Natural killer cell (primary cell): ENCODE results near the gene TAF12. TPM values are rescaled to one million over a fixed set of nuclear protein-coding genes. Genes with fewer than 3 reads are reported as not detected.
A peak's percentile ranks its signal among the peaks of the same experiment; 100 is the strongest.

ENCODE experiments used
- ATAC-seq, 3 donors: fragments of 150-1000 bp in 2 of 3; fragments of 200-7000 bp in 1 of 3; cut with Tn5 transposase; 1 replicate in 1 of 3; 2 replicates in 2 of 3; pipeline ENCODE4 v1.10.0; 2021; ENCODE audit warnings: mild to moderate bottlenecking in 2 of 3, moderate library complexity in 2 of 3
- DNase-seq, 2 donors: peaks; one replicate each; pipeline versions ENCODE4 v3.0.0 to v3.0.0-alpha.2; 2013 to 2021; ENCODE audit warnings: mixed read lengths in 1 of 2
- H3K27ac ChIP-seq: one replicate; pipeline ENCODE4 v1.5.1; 2013; ENCODE audit warnings: mild to moderate bottlenecking, low read length
- H3K27me3 ChIP-seq: one replicate; pipeline ENCODE4 v1.6.1; 2013; ENCODE audit warnings: low read length; ENCODE audit not compliant: control insufficient read depth, insufficient read depth
- H3K36me3 ChIP-seq: one replicate; pipeline ENCODE4 v1.6.1; 2013; ENCODE audit warnings: low read length; ENCODE audit not compliant: control insufficient read depth, insufficient read depth
- H3K4me1 ChIP-seq: one replicate; pipeline ENCODE4 v1.6.1; 2013; ENCODE audit warnings: low read length; ENCODE audit not compliant: control insufficient read depth, insufficient read depth
- H3K4me3 ChIP-seq: one replicate; pipeline ENCODE4 v1.5.1; 2013; ENCODE audit warnings: low read length
- H3K9me3 ChIP-seq: one replicate; pipeline ENCODE4 v1.6.1; 2013; ENCODE audit warnings: low read length; ENCODE audit not compliant: control insufficient read depth, insufficient read depth
- H3K27ac Mint-ChIP-seq, 2 donors: one replicate each; pipeline ENCODE4 v1.8.0; 2022; ENCODE audit warnings: mild to moderate bottlenecking in 2 of 2, mixed read lengths in 2 of 2, moderate library complexity in 1 of 2
- H3K27me3 Mint-ChIP-seq, 2 donors: one replicate each; pipeline ENCODE4 v1.8.0; 2022; ENCODE audit warnings: low read depth in 2 of 2, mixed read lengths in 2 of 2
- H3K36me3 Mint-ChIP-seq: one replicate; pipeline ENCODE4 v1.8.0; 2022; ENCODE audit warnings: mixed read lengths
- H3K4me1 Mint-ChIP-seq, 2 donors: one replicate each; pipeline ENCODE4 v1.8.0; 2022; ENCODE audit warnings: mixed read lengths in 2 of 2
- H3K4me3 Mint-ChIP-seq: one replicate; pipeline ENCODE4 v1.8.0; 2022; ENCODE audit warnings: mild to moderate bottlenecking, moderate library complexity, mixed read lengths
- H3K9me3 Mint-ChIP-seq, 2 donors: one replicate each; pipeline ENCODE4 v1.8.0; 2022; ENCODE audit warnings: mixed read lengths in 2 of 2
- CTCF ChIP-seq: fragments of 200-600 bp; IDR thresholded peaks from one replicate; pipeline ENCODE4 v1.8.0; 2022; ENCODE audit warnings: antibody characterized with exemption
- WGBS: methylation state at CpG from one replicate; pipeline ENCODE4 v1.1.7; 2013; ENCODE audit warnings: missing lambda C conversion rate; ENCODE audit not compliant: insufficient coverage; 5-methylcytosine and 5-hydroxymethylcytosine counted together
- intact Hi-C: fragments of 100-400 bp; cut with micrococcal nuclease; formaldehyde crosslinking; loops from one replicate; pipeline ENCODE4 v1.14.2; 2022
- total RNA-seq, 4 donors: library from RNA; stranded (reverse); fragments of 120-200 nt in 1 of 4; gene quantifications; one replicate each; pipeline versions ENCODE4 v1.2.3 to v1.2.4, GENCODE V29; 2013 to 2022

The TAF12 gene
- total RNA-seq, 3 donors from 2014 or later (not counting 1 experiment from before 2014, with no cell fraction given) = 17.9 to 23.8 (median 23.1) TPM

- WGBS = 95% methylated on average over 3 of the region's 3 CpGs
- peaks cover 43% of the 10 kb centered on the region for H3K4me1 ChIP-seq
These were observed 1.6 kb upstream of the TAF12 start for GRCh38 chr1:28644494-28644893.

GRCh38 chr1:28642056-28642846 is 616 bp downstream of the TAF12 start:
- intact Hi-C loops = loop anchor here (5.0 kb wide), 3 partner anchors 40 to 235 kb away; partner anchors contain the start of gene RCC1
- peak; percentile 6 to 13 (median 11) for ATAC-seq
- no peak for DNase-seq

More at GRCh38 chr1:28644494-28644893, 1.6 kb upstream of the TAF12 start:
- no peak for TF ChIP-seq CTCF
- Histone ChIP-seq H3K27ac (peak overlapping the region; percentile 98), H3K9me3 (no peaks in the 10 kb centered on the region), H3K27me3 (no peaks in the 10 kb centered on the region), H3K36me3 (no peaks in the 10 kb centered on the region), H3K4me3 (no peak overlapping the region)
- Mint-ChIP-seq H3K27me3 (no peaks in the 10 kb centered on the region), H3K4me1 (peaks cover 47 to 56% of the 10 kb centered on the region in 2 donors), H3K27ac (peak overlapping the region; percentile 98 to 99), H3K9me3 (no peaks in the 10 kb centered on the region), H3K36me3 (no peaks in the 10 kb centered on the region), H3K4me3 (peak overlapping the region; percentile 100)
- no peak for DNase-seq
- no peak for ATAC-seq
- intact Hi-C loops = loop anchor here (5.0 kb wide), 3 partner anchors 38 to 233 kb away; partner anchors contain the start of gene RCC1

GRCh38 chr1:28640766-28641165 is 2.1 kb downstream of the TAF12 start:
- H3K36me3 Mint-ChIP-seq = no peaks in the 10 kb centered on the region
- no peak overlapping the region for H3K4me3 ChIP-seq
- H3K36me3 ChIP-seq = no peaks in the 10 kb centered on the region
- 83% methylated on average over 1 of the region's 1 CpG for WGBS
- no peak overlapping the region for H3K27ac Mint-ChIP-seq
- H3K27me3 ChIP-seq = no peaks in the 10 kb centered on the region
- peaks cover 24% of the 10 kb centered on the region for H3K4me1 ChIP-seq
- intact Hi-C loops = loop anchor here (5.0 kb wide), 3 partner anchors 42 to 237 kb away; partner anchors contain the start of gene RCC1
- H3K4me3 Mint-ChIP-seq = peak overlapping the region; percentile 100
- peak in 1 of 2 donors; percentile 64 for DNase-seq
- ATAC-seq = no peak
- H3K9me3 ChIP-seq = no peaks in the 10 kb centered on the region
- no peaks in the 10 kb centered on the region for H3K9me3 Mint-ChIP-seq
- peaks cover 38 to 47% of the 10 kb centered on the region in 2 donors for H3K4me1 Mint-ChIP-seq
- TF ChIP-seq CTCF = no peak
- no peak overlapping the region for H3K27ac ChIP-seq
- H3K27me3 Mint-ChIP-seq = no peaks in the 10 kb centered on the region

More at GRCh38 chr1:28642056-28642846, 616 bp downstream of the TAF12 start:
- under 1% methylated on average over 26 of the region's 26 CpGs for WGBS
- H3K27me3 ChIP-seq = no peaks in the 10 kb centered on the region
- Mint-ChIP-seq H3K36me3 (no peaks in the 10 kb centered on the region), H3K9me3 (no peaks in the 10 kb centered on the region), H3K27ac (peak overlapping the region; percentile 98 to 99), H3K27me3 (no peaks in the 10 kb centered on the region), H3K4me1 (peaks cover 33 to 41% of the 10 kb centered on the region in 2 donors), H3K4me3 (peak overlapping the region; percentile 100)
- peak overlapping the region; percentile 71 for H3K4me3 ChIP-seq
- TF ChIP-seq CTCF = no peak
- peak overlapping the region; percentile 98 for H3K27ac ChIP-seq
- H3K9me3 ChIP-seq = no peaks in the 10 kb centered on the region
- H3K4me1 ChIP-seq = peaks cover 26% of the 10 kb centered on the region
- no peaks in the 10 kb centered on the region for H3K36me3 ChIP-seq
